Sigmoid colon (tissue), 4 donors: ENCODE results near the gene GCGR.

Experiments used
- POLR2AphosphoS5 ChIP-seq, 4 donors: sonication (generic); formaldehyde crosslinking; IDR thresholded peaks; one replicate each; pipeline ENCODE4 v1.6.1; 2017; ENCODE audit warnings: antibody characterized with exemption in 4 of 4
- TF ChIP-seq, protein P1 (sequence below), 4 experiments: fragments of 450-650 bp in 3 of 4; fragments of 200-600 bp in 1 of 4; IDR thresholded peaks; one replicate each; pipeline ENCODE4 v1.5.1; 2016 to 2019; ENCODE audit warnings: antibody characterized with exemption in 4 of 4, mild to moderate bottlenecking in 3 of 4, moderate library complexity in 2 of 4

DNA sequence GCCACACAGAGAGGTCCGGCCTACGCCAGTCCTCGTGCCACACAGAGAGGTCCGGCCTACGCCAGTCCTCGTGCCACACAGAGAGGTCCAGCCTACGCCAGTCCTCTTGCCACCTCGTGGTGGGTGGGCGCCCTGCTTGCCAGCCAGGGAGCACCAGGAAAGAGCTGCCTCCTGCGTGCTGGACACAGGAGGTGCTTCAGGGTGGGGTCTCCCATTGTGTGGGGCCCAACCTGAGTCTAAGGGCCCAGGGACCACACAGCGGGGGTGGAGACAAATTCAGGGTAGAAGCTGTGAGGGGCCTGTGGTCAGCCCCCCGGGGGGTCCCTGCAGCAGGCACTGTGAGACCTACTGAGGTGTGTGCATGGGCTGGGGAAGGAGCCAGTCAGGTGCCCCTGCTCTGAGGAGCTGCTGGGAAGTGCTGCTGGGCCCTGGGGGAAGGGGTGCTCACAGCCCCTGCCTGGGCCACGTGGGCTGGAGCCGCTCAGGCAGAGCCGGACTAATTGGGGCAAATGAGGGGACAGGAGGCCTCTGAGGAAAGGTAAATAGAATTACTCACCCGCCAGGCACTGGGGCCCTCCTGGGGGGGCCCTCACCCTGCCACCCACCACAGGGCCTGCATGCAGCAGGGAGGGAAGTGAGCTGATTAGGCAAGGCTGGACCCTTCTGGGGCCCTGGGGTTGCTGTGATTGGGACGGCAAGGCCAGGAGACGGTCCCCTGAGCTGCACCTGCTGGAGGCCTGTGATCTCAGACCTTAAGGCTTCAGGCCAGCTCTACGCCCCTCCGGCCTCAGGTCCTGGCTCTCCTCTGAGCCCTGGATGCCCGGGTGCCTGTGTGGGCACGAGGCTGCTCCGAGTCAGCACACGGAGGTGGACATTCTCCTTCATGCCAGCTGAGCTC lies 11.0 kb downstream of the GCGR start:
- TF ChIP-seq, protein P1, sequence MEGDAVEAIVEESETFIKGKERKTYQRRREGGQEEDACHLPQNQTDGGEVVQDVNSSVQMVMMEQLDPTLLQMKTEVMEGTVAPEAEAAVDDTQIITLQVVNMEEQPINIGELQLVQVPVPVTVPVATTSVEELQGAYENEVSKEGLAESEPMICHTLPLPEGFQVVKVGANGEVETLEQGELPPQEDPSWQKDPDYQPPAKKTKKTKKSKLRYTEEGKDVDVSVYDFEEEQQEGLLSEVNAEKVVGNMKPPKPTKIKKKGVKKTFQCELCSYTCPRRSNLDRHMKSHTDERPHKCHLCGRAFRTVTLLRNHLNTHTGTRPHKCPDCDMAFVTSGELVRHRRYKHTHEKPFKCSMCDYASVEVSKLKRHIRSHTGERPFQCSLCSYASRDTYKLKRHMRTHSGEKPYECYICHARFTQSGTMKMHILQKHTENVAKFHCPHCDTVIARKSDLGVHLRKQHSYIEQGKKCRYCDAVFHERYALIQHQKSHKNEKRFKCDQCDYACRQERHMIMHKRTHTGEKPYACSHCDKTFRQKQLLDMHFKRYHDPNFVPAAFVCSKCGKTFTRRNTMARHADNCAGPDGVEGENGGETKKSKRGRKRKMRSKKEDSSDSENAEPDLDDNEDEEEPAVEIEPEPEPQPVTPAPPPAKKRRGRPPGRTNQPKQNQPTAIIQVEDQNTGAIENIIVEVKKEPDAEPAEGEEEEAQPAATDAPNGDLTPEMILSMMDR (IDR thresholded peaks at IDR 0.05) = no peak
- no peak for TF ChIP-seq POLR2AphosphoS5 (IDR thresholded peaks at IDR 0.05)
